Omental fat pad (tissue), 4 donors: ENCODE measurements around the gene TIRAP. TPM values are rescaled to one million over a fixed set of nuclear protein-coding genes. Genes with fewer than 3 reads are reported as not detected.
"Not testable (repeated sequence)": the region's sequence is repeated elsewhere in the genome, so short reads cannot be mapped to it uniquely, and the experiment has no call there.

ENCODE experiments used
- ATAC-seq: fragments of 150-250 bp; one replicate; pipeline ENCODE4 v1.9.1; 2016; ENCODE audit warnings: mild to moderate bottlenecking, moderate library complexity; ENCODE audit not compliant: low FRiP score
- DNase-seq: peaks from one replicate; pipeline ENCODE4 v3.0.0-alpha.2; 2019; ENCODE audit warnings: low spot score
- CTCF ChIP-seq, 3 donors: fragments of 450-650 bp; IDR thresholded peaks; one replicate each; pipeline ENCODE4 v1.5.1; 2016 to 2017; ENCODE audit warnings: antibody characterized with exemption in 3 of 3, mild to moderate bottlenecking in 3 of 3, moderate library complexity in 2 of 3
- total RNA-seq, 4 donors: library from RNA; depleted of rRNA; stranded (reverse); fragments of >200 nt; gene quantifications; one replicate each; pipeline ENCODE4 v1.1.0, GENCODE V29; 2016

The TIRAP gene
- total RNA-seq: 10 to 100 TPM in 1 of 4 donors, 1 to 10 TPM in 3; 6.0 to 17.0 (median 8.5) TPM

GRCh38 chr11:126282736-126283591 lies at the start of gene TIRAP:
Gene TIRAP (plus strand): TSS chr11:126283093. CDS start chr11:126290895, 7,802 bp downstream.
- DNase-seq: peak; percentile 23
- ATAC-seq: peak; percentile 91
- no peak for TF ChIP-seq CTCF (IDR thresholded peaks at IDR 0.05)

- DNase-seq (no peak), ATAC-seq (no peak)
- TF ChIP-seq CTCF (IDR thresholded peaks at IDR 0.05): no peak
Observed at GRCh38 chr11:126233391-126233790, 49.5 kb upstream of the TIRAP start.

DNA sequence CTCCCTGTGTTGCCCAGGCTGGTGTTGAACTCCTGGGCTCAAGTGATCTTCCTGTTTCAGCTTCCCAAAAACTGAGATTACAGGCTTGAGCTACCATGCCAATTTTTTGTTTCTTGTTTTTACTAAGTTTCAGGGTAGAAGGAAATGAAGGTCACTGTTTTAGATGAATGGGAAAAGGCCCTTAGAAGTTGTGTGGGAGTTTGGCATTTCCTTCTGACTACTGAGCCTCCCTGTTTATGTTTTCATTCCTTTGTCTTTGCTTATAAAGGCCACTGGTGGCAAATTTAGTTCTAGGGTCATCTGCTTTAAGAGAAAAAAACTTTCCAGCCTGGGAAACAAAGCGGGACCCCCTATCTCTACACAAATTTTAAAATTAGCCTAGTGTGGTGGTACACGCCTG lies 36.3 kb upstream of the TIRAP start:
- ATAC-seq (no peak), DNase-seq (no peak)
- TF ChIP-seq CTCF (IDR thresholded peaks at IDR 0.05): no peak

DNA sequence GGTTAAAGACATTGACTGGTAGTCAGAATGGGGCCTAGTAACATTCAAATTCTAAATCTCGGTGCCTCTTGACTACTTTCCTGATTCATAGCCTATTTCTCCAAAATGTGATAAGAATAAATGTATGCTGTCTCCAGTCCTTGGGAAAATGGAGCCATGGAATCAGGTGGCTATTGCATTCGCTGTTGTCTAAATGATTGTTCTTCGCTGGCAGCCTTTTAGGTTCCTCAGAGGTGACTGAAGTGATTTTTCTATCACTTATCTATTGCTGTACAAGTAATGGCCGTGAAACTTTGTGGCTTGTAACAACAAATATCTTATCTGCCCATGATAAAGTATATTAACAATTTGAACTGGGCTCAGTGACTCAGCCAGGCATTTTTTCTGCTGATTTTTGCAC lies 29.6 kb upstream of the TIRAP start:
- DNase-seq: no peak
- no peak for ATAC-seq
- no peak for TF ChIP-seq CTCF (IDR thresholded peaks at IDR 0.05)

- ATAC-seq (no peak), DNase-seq (no peak)
- TF ChIP-seq CTCF (IDR thresholded peaks at IDR 0.05): no peak
Observed at GRCh38 chr11:126254819-126255218, 28.1 kb upstream of the TIRAP start.

GRCh38 chr11:126255507-126255906 lies 27.4 kb upstream of the TIRAP start:
- not testable (repeated sequence) for DNase-seq, ATAC-seq

GRCh38 chr11:126256216-126256615 lies 26.7 kb upstream of the TIRAP start:
- no peak for ATAC-seq
- no peak for DNase-seq
- TF ChIP-seq CTCF (IDR thresholded peaks at IDR 0.05): no peak
